ENCODE results near the gene HOXB8.

HOXB8 gene

DNA sequence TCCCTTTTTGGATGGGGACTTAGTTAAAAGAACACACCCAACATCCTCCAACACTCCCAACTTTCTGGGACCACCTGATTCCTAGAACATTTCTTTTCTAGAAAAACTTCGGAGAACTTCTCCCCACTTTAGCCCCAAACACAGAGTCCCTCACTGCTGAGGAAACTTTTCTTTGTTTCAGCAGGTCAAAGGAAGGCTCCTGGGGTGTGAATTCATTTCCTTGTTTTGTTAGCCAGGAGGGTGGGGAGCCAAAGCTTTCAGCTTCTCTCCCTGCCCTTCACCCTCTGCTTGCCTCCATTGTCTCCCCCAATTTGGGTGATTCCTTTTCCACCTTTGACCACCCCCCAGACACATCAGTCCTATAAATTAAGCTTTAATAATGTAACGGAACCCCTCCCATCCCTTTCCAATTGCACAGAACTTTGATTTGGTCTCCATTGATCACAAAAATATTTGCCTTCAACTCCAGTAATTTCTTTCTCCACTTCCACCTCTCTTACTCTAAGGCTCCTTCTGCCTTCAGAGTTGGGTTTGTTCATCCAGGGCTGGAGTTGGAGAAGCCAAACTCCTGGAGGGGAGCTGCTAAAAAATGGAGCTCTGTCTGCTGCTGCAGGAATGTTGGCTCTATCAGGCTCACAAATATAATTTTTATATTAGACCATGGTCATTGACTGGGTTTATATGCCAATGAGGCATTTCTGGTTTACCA is 47.3 kb downstream of the HOXB8 start:
- DNase-seq (ENCODE audit: low read depth, low spot score): no peak

DNA sequence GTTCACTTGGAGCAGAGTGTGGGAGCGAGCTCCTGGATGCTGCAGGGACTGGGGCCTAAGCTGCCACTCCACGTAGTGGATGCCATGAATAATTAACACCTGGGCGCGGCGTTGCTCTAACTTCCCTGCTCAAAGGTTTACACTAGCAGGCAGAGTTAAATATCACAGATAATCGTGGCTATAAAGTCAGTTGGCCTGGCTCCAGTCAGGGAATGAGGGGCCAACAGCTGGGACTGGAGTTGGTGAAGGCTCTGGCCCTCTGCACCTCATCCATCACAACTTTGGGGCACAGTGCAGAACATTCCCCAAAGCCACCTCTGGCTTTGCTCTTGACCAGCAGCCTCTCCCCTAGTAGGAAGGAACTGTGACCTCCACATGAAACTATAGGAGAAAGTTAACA is 47.9 kb downstream of the HOXB8 start:
- DNase-seq (ENCODE audit: low read depth, low spot score): no peak

DNA sequence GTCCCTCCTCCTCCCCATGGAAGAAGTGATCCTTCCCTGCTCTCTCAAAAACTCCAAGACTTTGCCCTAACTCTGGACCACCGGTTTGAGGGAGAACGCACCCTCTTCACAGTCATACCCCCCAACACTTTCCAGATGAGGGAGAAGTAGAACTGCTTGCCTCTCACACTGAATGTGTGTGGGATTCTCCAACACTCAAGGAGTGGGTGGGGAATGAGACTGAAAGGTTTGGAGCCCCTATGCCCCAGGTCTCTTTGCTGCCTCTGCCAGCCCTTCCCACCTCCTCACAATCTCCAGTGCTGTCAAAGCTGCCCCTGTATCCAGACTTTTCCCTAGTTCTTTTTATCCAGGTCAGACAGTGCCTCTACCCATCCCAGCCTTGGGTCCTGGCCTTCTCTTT is 48.4 kb downstream of the HOXB8 start:
- DNase-seq (ENCODE audit: low read depth, low spot score): no peak

DNA sequence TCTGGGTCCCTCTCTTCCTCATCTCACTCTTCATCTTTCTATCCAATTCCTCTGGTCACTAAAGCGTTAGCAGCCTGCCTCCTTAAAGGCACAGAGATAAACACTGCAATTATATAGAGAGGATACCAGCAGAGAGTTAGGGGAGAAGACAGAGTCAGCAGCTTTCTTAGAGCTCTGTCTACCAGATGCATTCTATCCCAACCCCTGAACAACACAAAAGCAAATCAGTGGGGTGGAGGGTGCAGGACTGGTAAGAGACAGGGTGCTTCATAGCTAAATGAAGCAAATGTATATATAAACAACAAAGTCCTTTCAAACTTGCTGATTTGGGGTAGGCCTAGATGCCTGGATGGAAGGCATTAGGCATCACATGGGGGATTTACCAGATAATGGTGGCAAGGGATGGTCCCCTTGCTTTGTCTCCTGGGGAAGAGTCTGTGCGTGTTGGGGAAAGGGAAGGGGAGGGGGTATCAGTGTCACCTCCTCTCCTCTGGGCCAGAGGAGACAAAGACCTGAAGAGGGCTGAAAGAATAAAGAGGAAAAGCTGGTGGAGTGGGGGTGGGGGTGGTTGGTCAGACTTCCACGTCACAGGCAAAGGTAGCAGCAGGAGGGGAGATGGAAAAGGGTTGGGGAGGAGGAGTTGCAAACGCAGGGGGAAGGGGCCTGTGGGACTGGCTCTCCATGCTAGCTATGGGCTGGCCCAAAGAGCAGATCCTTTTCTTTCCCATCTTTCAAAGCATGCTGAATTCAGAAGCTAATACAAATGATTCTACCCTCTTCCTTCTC is 49.0 kb downstream of the HOXB8 start:
- no peak for DNase-seq (ENCODE audit: low read depth, low spot score)

- no peak for DNase-seq (ENCODE audit: low read depth, low spot score)
These were observed 50.0 kb downstream of the HOXB8 start for GRCh38 chr17:48565022-48565554.

GRCh38 chr17:48564188-48565021 is 50.7 kb downstream of the HOXB8 start:
- no peak for DNase-seq (ENCODE audit: low read depth, low spot score)

DNA sequence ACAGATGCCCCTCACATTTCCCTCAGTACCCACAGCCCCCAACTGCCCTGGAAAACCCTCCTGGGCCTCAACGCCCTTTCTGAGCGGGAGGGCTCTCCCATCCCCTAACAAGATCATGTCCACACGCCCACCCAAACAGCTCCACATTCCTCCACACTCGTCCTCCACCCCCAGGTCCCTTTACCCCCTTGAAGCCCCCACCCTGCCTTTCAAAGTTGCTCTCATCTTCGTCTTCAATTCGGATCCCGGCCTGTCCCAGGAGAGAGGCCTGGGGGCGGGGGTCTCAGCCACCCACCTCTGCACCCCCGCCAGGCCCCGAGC is 51.3 kb downstream of the HOXB8 start:
- no peak for DNase-seq (ENCODE audit: low read depth, low spot score)

GRCh38 chr17:48563385-48563838 is 51.7 kb downstream of the HOXB8 start:
- no peak for DNase-seq (ENCODE audit: low read depth, low spot score)

- DNase-seq (ENCODE audit: low read depth, low spot score): no peak
These were observed 52.2 kb downstream of the HOXB8 start for GRCh38 chr17:48562934-48563333.

Measured in ELF-1 (cell line).